Endodermal cell (in vitro differentiated cells): ENCODE data around the gene CHST11. TPM values are rescaled to one million over a fixed set of nuclear protein-coding genes. Genes with fewer than 3 reads are reported as not detected.

Experiments used
- DNase-seq: peaks from one replicate; pipeline ENCODE4 v3.0.0-alpha.2; 2017
- H3K27ac ChIP-seq: 2 replicates; pipeline ENCODE4 v1.5.1; 2013; ENCODE audit warnings: mild to moderate bottlenecking, low read depth, low read length, moderate library complexity
- H3K27me3 ChIP-seq: 2 replicates; pipeline ENCODE4 v1.6.1; 2013; ENCODE audit warnings: mild to moderate bottlenecking, low read length, moderate library complexity; ENCODE audit not compliant: insufficient read depth, control insufficient read depth, poor library complexity, severe bottlenecking
- H3K36me3 ChIP-seq: 2 replicates; pipeline ENCODE4 v1.7.0; 2013; ENCODE audit warnings: mild to moderate bottlenecking, low read length, moderate library complexity; ENCODE audit not compliant: control insufficient read depth, insufficient read depth
- H3K4me1 ChIP-seq: one replicate; pipeline ENCODE4 v1.7.0; 2013; ENCODE audit warnings: low read length; ENCODE audit not compliant: control insufficient read depth, insufficient read depth
- H3K4me3 ChIP-seq: 2 replicates; pipeline ENCODE4 v1.5.1; 2013; ENCODE audit warnings: mild to moderate bottlenecking, low read length, moderate library complexity
- H3K9ac ChIP-seq: 2 replicates; pipeline ENCODE4 v1.6.1; 2013; ENCODE audit warnings: mild to moderate bottlenecking, low read length, moderate library complexity; ENCODE audit not compliant: poor library complexity, severe bottlenecking; ENCODE audit errors: extremely low read depth
- H3K9me3 ChIP-seq: 2 replicates; pipeline ENCODE4 v1.6.1; 2013; ENCODE audit warnings: mild to moderate bottlenecking, low read length, moderate library complexity; ENCODE audit not compliant: control insufficient read depth
- H3K27ac Mint-ChIP-seq: 2 replicates; pipeline ENCODE4 v1.8.0; 2020; ENCODE audit warnings: mixed read lengths
- H3K27me3 Mint-ChIP-seq: 2 replicates; pipeline ENCODE4 v1.8.0; 2021; ENCODE audit warnings: mild to moderate bottlenecking, mixed read lengths; ENCODE audit not compliant: insufficient read depth
- H3K36me3 Mint-ChIP-seq: 2 replicates; pipeline ENCODE4 v1.8.0; 2020; ENCODE audit warnings: low read depth, mixed read lengths
- H3K4me1 Mint-ChIP-seq: 2 replicates; pipeline ENCODE4 v1.8.0; 2020; ENCODE audit warnings: mixed read lengths
- H3K4me3 Mint-ChIP-seq: 2 replicates; pipeline ENCODE4 v1.8.0; 2020; ENCODE audit warnings: mild to moderate bottlenecking, moderate library complexity, mixed read lengths
- H3K9me3 Mint-ChIP-seq: 2 replicates; pipeline ENCODE4 v1.8.0; 2020; ENCODE audit warnings: mild to moderate bottlenecking, mixed read lengths
- CTCF ChIP-seq: fragments of 200-600 bp; sonication (generic); conservative IDR thresholded peaks from 2 replicates; pipeline ENCODE4 v1.5.0; 2021; ENCODE audit warnings: antibody characterized with exemption, mild to moderate bottlenecking
- WGBS, 2 experiments: methylation state at CpG; one replicate each; pipeline versions ENCODE4 v1.1.5 to v1.1.7; 2013; ENCODE audit warnings: missing lambda C conversion rate in 2 of 2, mixed read lengths in 1 of 2; ENCODE audit not compliant: insufficient coverage in 1 of 2, insufficient read length in 1 of 2; 5-methylcytosine and 5-hydroxymethylcytosine counted together
- total RNA-seq, 2 donors: library from RNA; stranded (reverse); fragmentation: NEBNext Ultra II Directional in 1 of 2; extraction: Animal tissue kit (Norgen Biotek cat#: 25700) in 1 of 2; gene quantifications; 2 replicates in 1 of 2; 3 replicates in 1 of 2; pipeline ENCODE4 v1.2.1, GENCODE V29; 2021

Gene CHST11
- total RNA-seq, 2 donors from 2014 or later, result 30.7 to 36.2 TPM

GRCh38 chr12:104486363-104486750 lies 29.6 kb downstream of the CHST11 start:
- Mint-ChIP-seq H3K27ac (no peak overlapping the region), H3K27me3 (no peaks in the 10 kb centered on the region), H3K9me3 (no peaks in the 10 kb centered on the region), H3K4me3 (no peak overlapping the region), H3K4me1 (peaks cover 34% of the 10 kb centered on the region), H3K36me3 (peaks cover 13% of the 10 kb centered on the region)
- no peak for DNase-seq
- H3K4me1 ChIP-seq, result peaks cover 7% of the 10 kb centered on the region
- peaks cover 7% of the 10 kb centered on the region for H3K36me3 ChIP-seq
- no peaks in the 10 kb centered on the region for H3K9me3 ChIP-seq
- 84 to 92% methylated on average over 6 to 7 of the region's 7 CpGs for WGBS, 2 experiments
- H3K27ac ChIP-seq, result no peak overlapping the region
- H3K27me3 ChIP-seq, result no peaks in the 10 kb centered on the region
- no peak overlapping the region for H3K9ac ChIP-seq
- TF ChIP-seq CTCF, result no peak
- H3K4me3 ChIP-seq, result no peak overlapping the region

- Histone ChIP-seq H3K27me3 (no peaks in the 10 kb centered on the region), H3K4me3 (no peak overlapping the region), H3K9me3 (no peaks in the 10 kb centered on the region), H3K36me3 (peaks cover 12% of the 10 kb centered on the region), H3K27ac (no peak overlapping the region), H3K4me1 (peaks cover 7% of the 10 kb centered on the region), H3K9ac (no peak overlapping the region)
- DNase-seq, result no peak
- Mint-ChIP-seq H3K4me1 (peaks cover 34% of the 10 kb centered on the region), H3K9me3 (no peaks in the 10 kb centered on the region), H3K36me3 (peaks cover 16% of the 10 kb centered on the region), H3K27ac (no peak overlapping the region), H3K27me3 (no peaks in the 10 kb centered on the region), H3K4me3 (no peak overlapping the region)
- TF ChIP-seq CTCF, result no peak
- 93 to 96% methylated on average over 6 to 9 of the region's 9 CpGs for WGBS, 2 experiments
These were observed 30.4 kb downstream of the CHST11 start for GRCh38 chr12:104486943-104487819.

- TF ChIP-seq CTCF, result no peak
- H3K27me3 ChIP-seq, result no peaks in the 10 kb centered on the region
- H3K4me1 ChIP-seq, result peaks cover 7% of the 10 kb centered on the region
- H3K9me3 Mint-ChIP-seq, result no peaks in the 10 kb centered on the region
- no peak overlapping the region for H3K9ac ChIP-seq
- no peaks in the 10 kb centered on the region for H3K9me3 ChIP-seq
- H3K36me3 ChIP-seq, result peaks cover 5% of the 10 kb centered on the region
- no peak overlapping the region for H3K4me3 ChIP-seq
- 88 to 94% methylated on average over 7 to 13 of the region's 13 CpGs for WGBS, 2 experiments
- peaks cover 18% of the 10 kb centered on the region for H3K36me3 Mint-ChIP-seq
- no peaks in the 10 kb centered on the region for H3K27me3 Mint-ChIP-seq
- no peak overlapping the region for H3K27ac Mint-ChIP-seq
- H3K4me3 Mint-ChIP-seq, result no peak overlapping the region
- no peak overlapping the region for H3K27ac ChIP-seq
- H3K4me1 Mint-ChIP-seq, result peaks cover 34% of the 10 kb centered on the region
- DNase-seq, result no peak
These were observed 31.6 kb downstream of the CHST11 start for GRCh38 chr12:104488374-104488773.
